PC-3 (cell line): Measurements from ENCODE around the gene SLC35F1. TPM values are rescaled to one million over a fixed set of nuclear protein-coding genes. Genes with fewer than 3 reads are reported as not detected.
"Not testable (repeated sequence)": the region's sequence is repeated elsewhere in the genome, so short reads cannot be mapped to it uniquely, and the experiment has no call there.

ENCODE experiments used
- ATAC-seq: fragments of 200-7000 bp; cut with Tn5 transposase; 2 replicates; pipeline ENCODE4 v1.9.1; 2020; ENCODE audit warnings: mild to moderate bottlenecking, moderate library complexity
- BruUV-seq: library from RNA; stranded (reverse); fragments of 400-500 nt; replicated peaks from 2 replicates; lab custom pipeline; 2021; lab: Mats Ljungman, UMichigan
- CTCF ChIA-PET: fragments of 300-600 bp; sonication (Branson Sonifier 250); formaldehyde crosslinking; loops from one replicate; lab custom pipeline; 2022; ENCODE audit warnings: antibody characterized with exemption; lab: Charles Lee
- POLR2A ChIA-PET: fragments of 300-600 bp; sonication (Branson Sonifier 250); formaldehyde crosslinking; loops from one replicate; lab custom pipeline; 2022; ENCODE audit warnings: antibody characterized with exemption; ENCODE audit not compliant: unreplicated experiment; lab: Charles Lee
- DNase-seq: peaks from one replicate; pipeline ENCODE4 v3.0.0-alpha.2; 2015
- H2AFZ ChIP-seq: fragments of 300-600 bp; sonication (generic); 2 replicates; pipeline ENCODE4 v1.6.0; 2016; ENCODE audit warnings: antibody characterized with exemption, low read length
- H3F3A ChIP-seq: fragments of 300-600 bp; sonication (generic); one replicate; pipeline ENCODE4 v1.6.0; 2017; ENCODE audit warnings: antibody characterized with exemption, low read length, control low read depth, mild to moderate bottlenecking; ENCODE audit not compliant: unreplicated experiment
- H3K27ac ChIP-seq: fragments of 300-600 bp; sonication (generic); 2 replicates; pipeline ENCODE4 v1.5.1; 2016; ENCODE audit warnings: mild to moderate bottlenecking, low read length
- H3K27me3 ChIP-seq: fragments of 300-600 bp; sonication (generic); 2 replicates; pipeline ENCODE4 v1.6.1; 2016; ENCODE audit warnings: low read length, mixed read lengths
- H3K36me3 ChIP-seq: fragments of 300-600 bp; sonication (generic); 2 replicates; pipeline ENCODE4 v1.6.1; 2016; ENCODE audit warnings: low read depth, mixed run types, low read length, mixed read lengths
- H3K4me1 ChIP-seq: fragments of 300-600 bp; sonication (generic); 2 replicates; pipeline ENCODE4 v1.5.1; 2016; ENCODE audit warnings: low read length; ENCODE audit not compliant: insufficient read depth
- H3K4me2 ChIP-seq: fragments of 300-600 bp; sonication (generic); 2 replicates; pipeline ENCODE4 v1.6.0; 2016; ENCODE audit warnings: low read length
- H3K4me3 ChIP-seq: fragments of 300-600 bp; sonication (generic); 2 replicates; pipeline ENCODE4 v1.5.1; 2016; ENCODE audit warnings: mild to moderate bottlenecking, low read length, mixed read lengths
- H3K79me2 ChIP-seq: fragments of 300-600 bp; sonication (generic); 2 replicates; pipeline ENCODE4 v1.6.1; 2017; ENCODE audit warnings: low read length, mixed read lengths
- H3K9ac ChIP-seq: fragments of 300-600 bp; sonication (generic); 2 replicates; pipeline ENCODE4 v1.6.0; 2016; ENCODE audit warnings: mild to moderate bottlenecking, low read length
- H3K9me2 ChIP-seq: fragments of 300-600 bp; sonication (generic); replicated peaks from 2 replicates; pipeline ENCODE4 v1.6.1; 2016; ENCODE audit warnings: mixed run types, low read length, mixed read lengths
- H3K9me3 ChIP-seq: fragments of 300-600 bp; sonication (generic); 2 replicates; pipeline ENCODE4 v1.6.1; 2016; ENCODE audit warnings: low read length, mixed read lengths
- H4K20me1 ChIP-seq: fragments of 300-600 bp; sonication (generic); 2 replicates; pipeline ENCODE4 v1.6.1; 2016; ENCODE audit warnings: low read length, mixed read lengths
- CTCF ChIP-seq: fragments of 300-600 bp; sonication (generic); conservative IDR thresholded peaks from 2 replicates; pipeline ENCODE4 v1.5.1; 2017; ENCODE audit warnings: antibody characterized with exemption, low read depth, mild to moderate bottlenecking, low read length
- EZH2 ChIP-seq: fragments of 300-600 bp; sonication (generic); IDR thresholded peaks from one replicate; pipeline ENCODE4 v1.6.1; 2017; ENCODE audit warnings: antibody characterized with exemption, mild to moderate bottlenecking, low read length; ENCODE audit not compliant: unreplicated experiment
- EZH2phosphoT487 ChIP-seq: fragments of 300-600 bp; sonication (generic); IDR thresholded peaks from 2 replicates; pipeline ENCODE4 v1.6.1; 2018; ENCODE audit warnings: mild to moderate bottlenecking, antibody characterized with exemption, low read length, borderline replicate concordance
- intact Hi-C: fragments of 100-400 bp; cut with micrococcal nuclease; formaldehyde crosslinking; loops from 2 replicates; pipeline ENCODE4 v1.9.0; 2023
- total RNA-seq: library from RNA; depleted of rRNA; stranded (reverse); fragments of >200 nt; gene quantifications from 2 replicates; pipeline ENCODE4 v1.2.3, GENCODE V29; 2014

SLC35F1 gene
- total RNA-seq, 1 experiment from 2014 or later, result not detected

- H3K79me2 ChIP-seq, result no peaks in the 10 kb centered on the region
- DNase-seq, result no peak
- no peaks in the 10 kb centered on the region for H3F3A ChIP-seq
- H3K9ac ChIP-seq, result no peak overlapping the region
- H4K20me1 ChIP-seq, result no peaks in the 10 kb centered on the region
- ChIA-PET POLR2A (no interaction called here), CTCF (no interaction called here)
- 0 out of 2 replicates have a peak, but pooled peaks cover 3% of the 10 kb centered on the region for H3K27me3 ChIP-seq
- H3K4me1 ChIP-seq, result no peaks in the 10 kb centered on the region
- TF ChIP-seq CTCF, result no peak
- no peak for TF ChIP-seq EZH2
- no peak overlapping the region for H3K4me2 ChIP-seq
- no peak overlapping the region for H2AFZ ChIP-seq
- ATAC-seq, result no peak
- intact Hi-C loops, result no loop called here
- no peaks in the 10 kb centered on the region for H3K9me2 ChIP-seq
- H3K4me3 ChIP-seq, result no peak overlapping the region
- H3K27ac ChIP-seq, result no peak overlapping the region
- no TSS peak for BruUV-seq
- H3K36me3 ChIP-seq, result no peaks in the 10 kb centered on the region
- H3K9me3 ChIP-seq, result no peaks in the 10 kb centered on the region
These were observed 54.2 kb downstream of the SLC35F1 start for GRCh38 chr6:117961301-117961700.

DNA sequence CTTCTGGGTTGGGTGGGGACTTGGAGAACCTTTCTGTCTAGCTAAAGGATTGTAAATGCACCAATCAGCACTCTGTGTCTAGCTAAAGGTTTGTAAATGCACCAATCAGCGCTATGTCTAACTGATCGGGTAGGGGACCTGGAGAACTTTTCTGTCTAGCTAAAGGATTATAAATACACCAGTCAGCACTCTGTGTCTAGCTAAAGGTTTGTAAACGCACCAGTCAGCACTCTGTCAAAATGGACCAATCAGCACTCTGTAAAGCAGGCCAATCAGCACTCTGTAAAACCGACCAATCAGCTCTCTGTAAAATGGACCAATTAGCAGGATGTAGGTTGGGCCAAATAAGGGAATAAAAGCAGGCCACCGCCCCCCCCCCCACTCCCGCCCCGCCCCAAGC, 58.7 kb downstream of the SLC35F1 start:
- H4K20me1 ChIP-seq, H3K4me1 ChIP-seq, H3K27ac ChIP-seq, POLR2A ChIA-PET, H3K36me3 ChIP-seq, H3K9me2 ChIP-seq, DNase-seq, H3K9me3 ChIP-seq, CTCF ChIA-PET, H3K9ac ChIP-seq, intact Hi-C loops, H3K4me3 ChIP-seq, H3F3A ChIP-seq, H3K4me2 ChIP-seq, H3K79me2 ChIP-seq, H2AFZ ChIP-seq, ATAC-seq, BruUV-seq, H3K27me3 ChIP-seq: not testable (repeated sequence)

DNA sequence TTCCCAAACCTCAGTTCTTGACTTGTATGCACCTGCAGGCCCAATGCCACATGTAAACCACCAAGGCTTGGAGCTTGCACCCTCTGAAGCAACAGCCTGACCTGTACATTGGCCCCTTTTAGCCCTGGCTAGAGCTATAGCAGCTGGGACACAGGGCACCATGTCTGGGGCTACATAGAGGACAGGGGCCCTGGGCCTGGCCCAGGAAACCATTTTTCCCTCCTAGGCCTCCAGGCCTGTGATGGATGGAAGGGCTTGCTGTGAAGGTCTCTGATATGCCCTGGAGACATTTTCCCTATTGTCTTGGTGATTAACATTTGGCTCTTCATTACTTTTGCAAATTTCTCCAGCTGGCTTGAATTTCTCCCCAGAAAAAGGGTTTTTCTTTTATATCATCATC, 64.6 kb downstream of the SLC35F1 start:
- no peak for TF ChIP-seq EZH2phosphoT487
- TF ChIP-seq CTCF, result no peak
- no peak for TF ChIP-seq EZH2
- Histone ChIP-seq H3F3A (no peaks in the 10 kb centered on the region), H3K27me3 (no peaks in the 10 kb centered on the region), H3K4me2 (no peak overlapping the region), H3K79me2 (no peaks in the 10 kb centered on the region), H2AFZ (no peak overlapping the region), H3K36me3 (no peaks in the 10 kb centered on the region), H3K4me3 (no peak overlapping the region), H4K20me1 (no peaks in the 10 kb centered on the region), H3K9me3 (no peaks in the 10 kb centered on the region), H3K9ac (no peak overlapping the region), H3K27ac (no peak overlapping the region), H3K9me2 (no peaks in the 10 kb centered on the region), H3K4me1 (no peaks in the 10 kb centered on the region)
- POLR2A ChIA-PET, result no interaction called here
- intact Hi-C loops, result no loop called here
- DNase-seq (no peak), ATAC-seq (no peak)
- no TSS peak for BruUV-seq
- CTCF ChIA-PET, result no interaction called here
